Measurements from ENCODE around the gene NTRK2.

NTRK2 gene

GRCh38 chr9:84921175-84921574 is 251.6 kb downstream of the NTRK2 start:
- TF ChIP-seq, protein P1, sequence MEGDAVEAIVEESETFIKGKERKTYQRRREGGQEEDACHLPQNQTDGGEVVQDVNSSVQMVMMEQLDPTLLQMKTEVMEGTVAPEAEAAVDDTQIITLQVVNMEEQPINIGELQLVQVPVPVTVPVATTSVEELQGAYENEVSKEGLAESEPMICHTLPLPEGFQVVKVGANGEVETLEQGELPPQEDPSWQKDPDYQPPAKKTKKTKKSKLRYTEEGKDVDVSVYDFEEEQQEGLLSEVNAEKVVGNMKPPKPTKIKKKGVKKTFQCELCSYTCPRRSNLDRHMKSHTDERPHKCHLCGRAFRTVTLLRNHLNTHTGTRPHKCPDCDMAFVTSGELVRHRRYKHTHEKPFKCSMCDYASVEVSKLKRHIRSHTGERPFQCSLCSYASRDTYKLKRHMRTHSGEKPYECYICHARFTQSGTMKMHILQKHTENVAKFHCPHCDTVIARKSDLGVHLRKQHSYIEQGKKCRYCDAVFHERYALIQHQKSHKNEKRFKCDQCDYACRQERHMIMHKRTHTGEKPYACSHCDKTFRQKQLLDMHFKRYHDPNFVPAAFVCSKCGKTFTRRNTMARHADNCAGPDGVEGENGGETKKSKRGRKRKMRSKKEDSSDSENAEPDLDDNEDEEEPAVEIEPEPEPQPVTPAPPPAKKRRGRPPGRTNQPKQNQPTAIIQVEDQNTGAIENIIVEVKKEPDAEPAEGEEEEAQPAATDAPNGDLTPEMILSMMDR (IDR thresholded peaks at IDR 0.05) = no peak
- no peak for TF ChIP-seq ZFX (IDR thresholded peaks at IDR 0.05; ENCODE audit: borderline replicate concordance)
- no peak overlapping the region for H3K27ac ChIP-seq

DNA sequence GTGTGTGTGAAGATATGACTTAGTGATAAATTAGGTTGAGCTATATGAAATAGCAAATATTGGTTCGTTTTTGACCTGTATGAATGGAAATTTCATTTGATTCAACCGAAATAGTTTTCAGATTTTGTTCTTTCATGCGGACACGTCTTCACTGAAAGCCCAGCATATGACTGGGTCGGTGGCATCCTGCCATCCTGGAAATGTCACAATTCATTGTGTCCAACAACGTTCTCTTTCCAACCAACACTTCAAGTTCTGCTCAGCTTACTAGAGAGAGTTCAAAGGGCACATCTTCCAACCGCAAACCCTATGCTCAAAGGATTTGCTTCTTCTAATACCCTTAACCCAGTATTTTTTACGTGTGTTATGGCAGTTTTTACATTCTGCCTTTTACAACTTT is 252.5 kb downstream of the NTRK2 start:
- TF ChIP-seq ZFX (IDR thresholded peaks at IDR 0.05; ENCODE audit: borderline replicate concordance) = no peak
- TF ChIP-seq, protein P1 (IDR thresholded peaks at IDR 0.05) = no peak
- H3K27ac ChIP-seq = no peak overlapping the region

- H3K27ac ChIP-seq = no peak overlapping the region
- TF ChIP-seq, protein P1 (IDR thresholded peaks at IDR 0.05) = no peak
- no peak for TF ChIP-seq ZFX (IDR thresholded peaks at IDR 0.05; ENCODE audit: borderline replicate concordance)
Observed at GRCh38 chr9:84924266-84924665, 254.7 kb downstream of the NTRK2 start.

- H3K27ac ChIP-seq = no peak overlapping the region
- TF ChIP-seq, protein P1 (IDR thresholded peaks at IDR 0.05) = no peak
- TF ChIP-seq ZFX (IDR thresholded peaks at IDR 0.05; ENCODE audit: borderline replicate concordance) = no peak
Observed at GRCh38 chr9:84925225-84925872, 255.8 kb downstream of the NTRK2 start.

DNA sequence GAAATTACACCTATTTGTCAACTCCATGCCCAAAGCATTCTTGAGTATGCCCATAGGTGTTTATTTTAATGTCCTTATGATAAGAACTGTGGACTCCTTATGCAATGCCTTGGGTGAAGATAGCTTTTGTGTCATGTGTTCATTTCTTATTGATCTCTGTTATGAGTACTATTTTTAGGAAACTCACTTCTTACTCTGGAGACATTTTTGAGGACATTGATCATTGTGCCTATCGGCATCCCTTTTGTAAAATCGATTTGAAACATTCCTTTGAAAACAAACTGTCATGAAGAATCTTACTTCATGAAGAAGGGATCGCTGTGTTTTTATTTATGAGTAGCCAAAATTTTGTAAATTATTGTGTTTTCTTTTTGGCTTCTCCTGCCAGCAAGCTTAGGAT is 257.3 kb downstream of the NTRK2 start:
- TF ChIP-seq, protein P1 (IDR thresholded peaks at IDR 0.05) = no peak
- no peak for TF ChIP-seq ZFX (IDR thresholded peaks at IDR 0.05; ENCODE audit: borderline replicate concordance)
- no peak overlapping the region for H3K27ac ChIP-seq

DNA sequence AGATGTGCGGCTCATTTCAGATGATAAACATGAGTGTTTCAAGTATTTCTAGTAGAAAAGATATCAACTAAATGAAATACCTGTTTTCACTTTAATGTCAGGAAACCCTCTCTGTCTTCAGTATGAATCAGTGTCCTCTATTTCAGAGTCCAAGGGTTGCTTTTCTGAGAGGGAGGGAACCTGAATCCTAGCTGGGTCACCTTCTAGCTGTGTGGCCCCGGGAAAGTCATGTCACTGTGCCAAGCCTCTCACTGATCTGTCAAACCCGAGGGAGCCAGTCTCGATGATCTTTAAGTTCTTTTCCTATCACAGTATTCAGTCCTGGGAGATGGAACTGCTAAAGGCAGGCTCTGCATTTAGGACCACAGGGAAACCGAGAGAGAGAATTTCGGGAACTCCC is 258.9 kb downstream of the NTRK2 start:
- TF ChIP-seq, protein P1 (IDR thresholded peaks at IDR 0.05) = no peak
- no peak for TF ChIP-seq ZFX (IDR thresholded peaks at IDR 0.05; ENCODE audit: borderline replicate concordance)
- H3K27ac ChIP-seq = no peak overlapping the region

DNA sequence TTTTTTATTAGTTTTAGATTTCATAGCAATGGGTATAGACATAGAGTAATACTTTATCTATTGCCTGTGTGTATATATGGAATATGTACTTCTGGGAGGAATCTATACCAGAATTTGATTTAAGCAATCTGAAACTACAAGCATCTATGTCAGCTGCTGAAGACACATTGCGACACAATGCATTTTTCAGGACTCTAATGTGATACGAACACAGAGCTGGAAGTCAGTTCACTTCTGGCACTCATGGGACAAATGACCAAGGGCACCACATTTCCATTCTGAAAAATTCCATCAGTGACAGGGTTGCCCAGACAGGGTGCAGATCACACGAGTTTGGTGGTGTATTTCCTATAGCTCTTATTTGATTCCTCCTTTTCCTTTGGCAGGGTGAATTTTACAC is 259.5 kb downstream of the NTRK2 start:
- no peak for TF ChIP-seq ZFX (IDR thresholded peaks at IDR 0.05; ENCODE audit: borderline replicate concordance)
- TF ChIP-seq, protein P1 (IDR thresholded peaks at IDR 0.05) = no peak
- no peak overlapping the region for H3K27ac ChIP-seq

Measured in 22Rv1 (cell line).